Neural cell (in vitro differentiated cells): ENCODE measurements around the gene CP. TPM values are rescaled to one million over a fixed set of nuclear protein-coding genes. Genes with fewer than 3 reads are reported as not detected.

ENCODE experiments used
- H2AFZ ChIP-seq: fragments of 200-600, 300-800 bp; sonication (generic), shearing (Covaris generic); 2 replicates; pipeline ENCODE4 v1.6.0; 2014; ENCODE audit warnings: low read depth, mild to moderate bottlenecking, antibody characterized with exemption, low read length, moderate library complexity
- H3F3A ChIP-seq: fragments of 200-600 bp; shearing (Covaris generic); 2 replicates; pipeline ENCODE4 v1.6.1; 2016; ENCODE audit warnings: mild to moderate bottlenecking, moderate library complexity, mixed read lengths, antibody characterized with exemption, low read length; ENCODE audit not compliant: insufficient read depth, poor library complexity, severe bottlenecking
- H3K27ac ChIP-seq: fragments of 200-600, 300-800 bp; sonication (generic), shearing (Covaris generic); 2 replicates; pipeline ENCODE4 v1.5.1; 2014; ENCODE audit warnings: mild to moderate bottlenecking, low read length, moderate library complexity
- H3K27me3 ChIP-seq: fragments of 300-800, 200-600 bp; sonication (generic), shearing (Covaris generic); 2 replicates; pipeline ENCODE4 v1.6.0; 2014; ENCODE audit warnings: mild to moderate bottlenecking, low read depth, low read length, moderate library complexity; ENCODE audit not compliant: insufficient read depth
- H3K36me3 ChIP-seq: fragments of 300-800, 200-600 bp; sonication (generic), shearing (Covaris generic); 2 replicates; pipeline ENCODE4 v1.5.1; 2014; ENCODE audit warnings: mild to moderate bottlenecking, antibody characterized with exemption, low read length, moderate library complexity; ENCODE audit not compliant: insufficient read depth
- H3K4me2 ChIP-seq: fragments of 300-800, 200-600 bp; sonication (generic), shearing (Covaris generic); 2 replicates; pipeline ENCODE4 v1.6.0; 2014; ENCODE audit warnings: mild to moderate bottlenecking, low read length
- H3K4me3 ChIP-seq: fragments of 300-800, 200-600 bp; sonication (generic), shearing (Covaris generic); 2 replicates; pipeline ENCODE4 v1.5.1; 2014; ENCODE audit warnings: mild to moderate bottlenecking, low read length, moderate library complexity
- H3K79me2 ChIP-seq: fragments of 200-600 bp; shearing (Covaris generic); replicated peaks from 2 replicates; pipeline ENCODE4 v1.6.0; 2014; ENCODE audit warnings: mild to moderate bottlenecking, low read length, moderate library complexity; ENCODE audit not compliant: insufficient read depth
- H3K9ac ChIP-seq: fragments of 300-800, 200-600 bp; sonication (generic), shearing (Covaris generic); 2 replicates; pipeline ENCODE4 v1.6.1; 2016; ENCODE audit warnings: mild to moderate bottlenecking, low read length, mixed read lengths
- H3K9me2 ChIP-seq: fragments of 200-600 bp; shearing (Covaris generic); 2 replicates; pipeline ENCODE4 v1.6.1; 2016; ENCODE audit warnings: mild to moderate bottlenecking, low read length, mixed read lengths; ENCODE audit not compliant: insufficient read depth
- H3K9me3 ChIP-seq: fragments of 200-600, 300-800 bp; sonication (generic), shearing (Covaris generic); 2 replicates; pipeline ENCODE4 v1.6.1; 2016; ENCODE audit warnings: mild to moderate bottlenecking, mixed run types, low read length, moderate library complexity, mixed read lengths
- H4K20me1 ChIP-seq: fragments of 200-600 bp; shearing (Covaris generic); 2 replicates; pipeline ENCODE4 v1.6.1; 2016; ENCODE audit warnings: mild to moderate bottlenecking, mixed run types; ENCODE audit not compliant: insufficient read depth
- EP300 ChIP-seq: fragments of 450-650 bp; conservative IDR thresholded peaks from 2 replicates; pipeline ENCODE4 v1.6.1; 2014; ENCODE audit warnings: antibody characterized with exemption, mild to moderate bottlenecking, moderate library complexity; ENCODE audit not compliant: poor library complexity, severe bottlenecking
- EZH2 ChIP-seq: fragments of 200-600, 300-800 bp; shearing (Covaris generic), sonication (generic); IDR thresholded peaks from 2 replicates; pipeline ENCODE4 v1.6.1; 2014; ENCODE audit warnings: antibody characterized with exemption, low read length, borderline replicate concordance, mild to moderate bottlenecking; ENCODE audit not compliant: insufficient read depth, poor library complexity, severe bottlenecking
- MXI1 ChIP-seq: fragments of 450-650 bp; conservative IDR thresholded peaks from 2 replicates; pipeline ENCODE4 v1.6.1; 2014; ENCODE audit warnings: antibody characterized with exemption, mild to moderate bottlenecking; ENCODE audit not compliant: poor library complexity, severe bottlenecking
- POLR2AphosphoS5 ChIP-seq: IDR thresholded peaks from 2 replicates; pipeline ENCODE4 v1.6.1; 2012
- RAD21 ChIP-seq: fragments of 450-650 bp; conservative IDR thresholded peaks from 2 replicates; pipeline ENCODE4 v1.6.1; 2014; ENCODE audit warnings: antibody characterized with exemption, mild to moderate bottlenecking, moderate library complexity
- REST ChIP-seq: IDR thresholded peaks from 2 replicates; pipeline ENCODE4 v1.6.1; 2012; ENCODE audit warnings: borderline replicate concordance
- SMC3 ChIP-seq: fragments of 450-650 bp; conservative IDR thresholded peaks from 2 replicates; pipeline ENCODE4 v1.6.1; 2014; ENCODE audit warnings: antibody characterized with exemption, mild to moderate bottlenecking, moderate library complexity; ENCODE audit not compliant: poor library complexity
- TAF1 ChIP-seq: IDR thresholded peaks from 2 replicates; pipeline ENCODE4 v1.6.1; 2012; ENCODE audit warnings: low read depth
- polyA plus RNA-seq: library from polyadenylated mRNA; depleted of rRNA; stranded (reverse); fragments of >200 nt; gene quantifications from 2 replicates; pipeline ENCODE4 v1.2.3, GENCODE V29; 2014
- TF ChIP-seq, protein P1 (sequence below): fragments of 450-650 bp; IDR thresholded peaks from 2 replicates; pipeline ENCODE4 v1.5.1; 2014; ENCODE audit warnings: antibody characterized with exemption, mild to moderate bottlenecking, moderate library complexity; ENCODE audit not compliant: poor library complexity, severe bottlenecking

Gene CP
- polyA plus RNA-seq, 1 donor from 2014 or later = not detected

DNA sequence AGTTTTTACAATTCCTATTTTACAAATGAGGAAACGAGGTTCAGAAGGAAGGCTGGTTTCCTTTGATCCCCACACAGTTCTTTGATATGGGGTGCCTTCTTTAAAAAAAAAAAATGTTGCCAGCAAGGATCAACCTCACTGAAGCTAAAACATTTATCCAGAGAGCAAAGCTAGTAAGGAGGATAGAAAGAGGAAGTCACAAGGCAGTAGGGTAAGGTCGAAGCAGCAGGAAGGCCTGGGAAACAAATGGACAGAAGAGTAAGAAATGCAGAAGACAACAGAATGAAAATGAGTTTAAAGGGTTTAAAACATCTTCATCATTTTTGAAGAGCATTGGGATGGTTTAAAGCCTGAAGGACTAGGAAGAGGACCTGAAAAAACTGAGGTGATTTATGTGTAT, 30.6 kb upstream of the CP start:
- Histone ChIP-seq H3K4me3 (no peak overlapping the region), H2AFZ (no peak overlapping the region), H3K36me3 (no peaks in the 10 kb centered on the region), H3F3A (no peaks in the 10 kb centered on the region), H3K79me2 (no peaks in the 10 kb centered on the region), H3K9ac (no peak overlapping the region), H4K20me1 (no peaks in the 10 kb centered on the region), H3K27ac (no peak overlapping the region), H3K9me3 (no peaks in the 10 kb centered on the region), H3K27me3 (no peaks in the 10 kb centered on the region), H3K9me2 (no peaks in the 10 kb centered on the region), H3K4me2 (no peak overlapping the region)
- no peak for TF ChIP-seq EZH2
- TF ChIP-seq TAF1 = no peak
- no peak for TF ChIP-seq POLR2AphosphoS5
- no peak for TF ChIP-seq RAD21
- no peak for TF ChIP-seq EP300
- no peak for TF ChIP-seq REST
- no peak for TF ChIP-seq MXI1
- TF ChIP-seq SMC3 = no peak
- TF ChIP-seq, protein P1, sequence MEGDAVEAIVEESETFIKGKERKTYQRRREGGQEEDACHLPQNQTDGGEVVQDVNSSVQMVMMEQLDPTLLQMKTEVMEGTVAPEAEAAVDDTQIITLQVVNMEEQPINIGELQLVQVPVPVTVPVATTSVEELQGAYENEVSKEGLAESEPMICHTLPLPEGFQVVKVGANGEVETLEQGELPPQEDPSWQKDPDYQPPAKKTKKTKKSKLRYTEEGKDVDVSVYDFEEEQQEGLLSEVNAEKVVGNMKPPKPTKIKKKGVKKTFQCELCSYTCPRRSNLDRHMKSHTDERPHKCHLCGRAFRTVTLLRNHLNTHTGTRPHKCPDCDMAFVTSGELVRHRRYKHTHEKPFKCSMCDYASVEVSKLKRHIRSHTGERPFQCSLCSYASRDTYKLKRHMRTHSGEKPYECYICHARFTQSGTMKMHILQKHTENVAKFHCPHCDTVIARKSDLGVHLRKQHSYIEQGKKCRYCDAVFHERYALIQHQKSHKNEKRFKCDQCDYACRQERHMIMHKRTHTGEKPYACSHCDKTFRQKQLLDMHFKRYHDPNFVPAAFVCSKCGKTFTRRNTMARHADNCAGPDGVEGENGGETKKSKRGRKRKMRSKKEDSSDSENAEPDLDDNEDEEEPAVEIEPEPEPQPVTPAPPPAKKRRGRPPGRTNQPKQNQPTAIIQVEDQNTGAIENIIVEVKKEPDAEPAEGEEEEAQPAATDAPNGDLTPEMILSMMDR = no peak

DNA sequence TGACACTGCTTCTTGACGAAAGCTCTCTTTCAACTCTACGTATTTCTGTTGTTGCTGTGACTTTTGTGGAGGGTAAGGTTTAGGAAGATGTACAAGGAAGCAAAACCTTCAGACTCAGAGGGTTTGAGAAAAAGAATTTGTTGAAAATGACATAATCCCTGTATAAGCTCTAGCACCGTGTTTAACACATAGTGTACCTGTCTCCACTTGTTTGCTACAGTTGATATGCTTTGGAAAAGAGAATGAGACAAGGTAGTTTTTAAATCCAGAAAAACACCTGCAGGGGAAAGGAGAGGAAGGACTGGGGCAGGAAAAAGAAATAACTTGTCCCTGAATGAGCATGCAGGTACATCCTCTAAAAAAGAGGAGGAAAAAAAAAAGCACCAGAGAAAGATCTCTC, 29.6 kb upstream of the CP start:
- no peaks in the 10 kb centered on the region for H3K79me2 ChIP-seq
- no peaks in the 10 kb centered on the region for H3K27me3 ChIP-seq
- no peaks in the 10 kb centered on the region for H3F3A ChIP-seq
- H3K27ac ChIP-seq = no peak overlapping the region
- no peak overlapping the region for H2AFZ ChIP-seq
- H3K9me2 ChIP-seq = no peaks in the 10 kb centered on the region
- H3K9me3 ChIP-seq = no peaks in the 10 kb centered on the region
- H3K4me3 ChIP-seq = no peak overlapping the region
- TF ChIP-seq RAD21 = no peak
- TF ChIP-seq MXI1 = no peak
- TF ChIP-seq SMC3 = no peak
- no peak for TF ChIP-seq POLR2AphosphoS5
- TF ChIP-seq EP300 = no peak
- H3K36me3 ChIP-seq = no peaks in the 10 kb centered on the region
- H3K4me2 ChIP-seq = no peak overlapping the region
- H4K20me1 ChIP-seq = no peaks in the 10 kb centered on the region
- H3K9ac ChIP-seq = no peak overlapping the region
